Glutamatergic neuron (in vitro differentiated cells): ENCODE data around the gene TSR1. TPM values are rescaled to one million over a fixed set of nuclear protein-coding genes. Genes with fewer than 3 reads are reported as not detected.
A peak's percentile ranks its signal among the peaks of the same experiment; 100 is the strongest.

ENCODE experiments used
- DNase-seq: peaks from one replicate; pipeline ENCODE4 v3.0.0; 2022
- H3K27ac Mint-ChIP-seq: one replicate; pipeline ENCODE4 v1.8.0; 2020; ENCODE audit warnings: mild to moderate bottlenecking, mixed read lengths, inconsistent platforms; ENCODE audit not compliant: unreplicated experiment
- H3K27me3 Mint-ChIP-seq: one replicate; pipeline ENCODE4 v1.8.0; 2020; ENCODE audit warnings: mild to moderate bottlenecking, moderate library complexity, mixed read lengths, inconsistent platforms; ENCODE audit not compliant: unreplicated experiment
- H3K36me3 Mint-ChIP-seq: one replicate; pipeline ENCODE4 v1.8.0; 2020; ENCODE audit warnings: mild to moderate bottlenecking, mixed read lengths, inconsistent platforms; ENCODE audit not compliant: unreplicated experiment
- H3K4me1 Mint-ChIP-seq: one replicate; pipeline ENCODE4 v1.8.0; 2020; ENCODE audit warnings: mild to moderate bottlenecking, low read depth, mixed read lengths, inconsistent platforms; ENCODE audit not compliant: unreplicated experiment
- H3K4me3 Mint-ChIP-seq: one replicate; pipeline ENCODE4 v1.8.0; 2020; ENCODE audit warnings: mild to moderate bottlenecking, mixed read lengths, inconsistent platforms; ENCODE audit not compliant: unreplicated experiment
- H3K9me3 Mint-ChIP-seq: one replicate; pipeline ENCODE4 v1.8.0; 2020; ENCODE audit warnings: mild to moderate bottlenecking, moderate library complexity, mixed read lengths, inconsistent platforms; ENCODE audit not compliant: unreplicated experiment
- total RNA-seq: library from RNA; stranded (reverse); fragmentation: NEBNext Ultra II Directional; extraction: Animal tissue kit (Norgen Biotek cat#: 25700); gene quantifications from one replicate; pipeline ENCODE4 v1.2.1, GENCODE V29; 2021; ENCODE audit not compliant: unreplicated experiment
- TF ChIP-seq, protein P1 (sequence below): fragments of 200-600 bp; sonication (generic); IDR thresholded peaks from one replicate; pipeline ENCODE4 v1.5.0; 2021; ENCODE audit not compliant: partially characterized antibody, unreplicated experiment

Gene TSR1
- total RNA-seq, 1 donor from 2014 or later = 25.6 TPM

DNA sequence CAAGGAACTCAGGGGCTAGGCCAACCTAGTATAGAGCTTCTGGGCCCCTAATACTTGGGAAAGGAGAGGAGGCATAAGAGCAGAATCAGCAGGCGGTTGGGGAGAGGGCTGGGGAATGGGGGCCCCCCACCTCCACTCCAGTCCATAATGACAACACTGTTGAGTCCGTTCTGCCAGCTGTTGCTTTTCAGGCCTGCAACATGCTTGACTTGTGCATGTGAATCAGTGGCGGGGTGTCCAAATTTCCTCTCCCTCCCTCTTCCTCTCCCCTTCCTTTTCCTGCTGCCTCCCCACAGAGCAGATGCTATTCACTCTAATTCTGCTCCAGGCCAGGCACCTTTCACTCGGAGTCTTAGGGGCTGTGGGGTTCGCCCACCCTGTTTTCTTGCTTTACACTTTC, 32.8 kb upstream of the TSR1 start:
- H3K9me3 Mint-ChIP-seq = peaks cover 4% of the 10 kb centered on the region

DNA sequence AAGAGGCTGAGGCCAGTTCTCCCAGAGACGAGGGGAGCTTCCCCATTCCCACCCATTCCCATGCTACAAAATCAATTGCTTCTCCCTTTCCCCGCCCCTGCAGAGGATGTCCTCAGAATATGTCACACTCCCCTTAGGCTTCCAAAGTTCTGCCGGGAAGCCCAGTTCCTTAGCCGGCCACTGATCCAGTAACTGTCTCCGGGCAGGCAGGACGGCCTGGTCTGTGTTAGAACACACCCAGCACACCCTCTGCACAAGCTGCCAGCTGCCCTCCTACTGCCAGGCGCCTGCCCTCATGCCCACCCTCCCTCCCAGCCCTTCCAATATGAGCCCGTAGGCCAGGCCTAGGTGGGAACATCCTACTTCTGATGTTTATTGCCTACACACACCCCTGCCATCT, 32.1 kb upstream of the TSR1 start:
- TF ChIP-seq, protein P1, sequence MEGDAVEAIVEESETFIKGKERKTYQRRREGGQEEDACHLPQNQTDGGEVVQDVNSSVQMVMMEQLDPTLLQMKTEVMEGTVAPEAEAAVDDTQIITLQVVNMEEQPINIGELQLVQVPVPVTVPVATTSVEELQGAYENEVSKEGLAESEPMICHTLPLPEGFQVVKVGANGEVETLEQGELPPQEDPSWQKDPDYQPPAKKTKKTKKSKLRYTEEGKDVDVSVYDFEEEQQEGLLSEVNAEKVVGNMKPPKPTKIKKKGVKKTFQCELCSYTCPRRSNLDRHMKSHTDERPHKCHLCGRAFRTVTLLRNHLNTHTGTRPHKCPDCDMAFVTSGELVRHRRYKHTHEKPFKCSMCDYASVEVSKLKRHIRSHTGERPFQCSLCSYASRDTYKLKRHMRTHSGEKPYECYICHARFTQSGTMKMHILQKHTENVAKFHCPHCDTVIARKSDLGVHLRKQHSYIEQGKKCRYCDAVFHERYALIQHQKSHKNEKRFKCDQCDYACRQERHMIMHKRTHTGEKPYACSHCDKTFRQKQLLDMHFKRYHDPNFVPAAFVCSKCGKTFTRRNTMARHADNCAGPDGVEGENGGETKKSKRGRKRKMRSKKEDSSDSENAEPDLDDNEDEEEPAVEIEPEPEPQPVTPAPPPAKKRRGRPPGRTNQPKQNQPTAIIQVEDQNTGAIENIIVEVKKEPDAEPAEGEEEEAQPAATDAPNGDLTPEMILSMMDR = no peak
- peaks cover 4% of the 10 kb centered on the region for H3K4me1 Mint-ChIP-seq

More for the DNA sequence above, 32.8 kb upstream of the TSR1 start:
- H3K27me3 Mint-ChIP-seq = peaks cover 3% of the 10 kb centered on the region
- TF ChIP-seq, protein P1 = no peak
- H3K36me3 Mint-ChIP-seq = no peaks in the 10 kb centered on the region
- peaks cover 3% of the 10 kb centered on the region for H3K4me1 Mint-ChIP-seq
- H3K4me3 Mint-ChIP-seq = no peak overlapping the region
- DNase-seq = no peak
- H3K27ac Mint-ChIP-seq = no peak overlapping the region

DNA sequence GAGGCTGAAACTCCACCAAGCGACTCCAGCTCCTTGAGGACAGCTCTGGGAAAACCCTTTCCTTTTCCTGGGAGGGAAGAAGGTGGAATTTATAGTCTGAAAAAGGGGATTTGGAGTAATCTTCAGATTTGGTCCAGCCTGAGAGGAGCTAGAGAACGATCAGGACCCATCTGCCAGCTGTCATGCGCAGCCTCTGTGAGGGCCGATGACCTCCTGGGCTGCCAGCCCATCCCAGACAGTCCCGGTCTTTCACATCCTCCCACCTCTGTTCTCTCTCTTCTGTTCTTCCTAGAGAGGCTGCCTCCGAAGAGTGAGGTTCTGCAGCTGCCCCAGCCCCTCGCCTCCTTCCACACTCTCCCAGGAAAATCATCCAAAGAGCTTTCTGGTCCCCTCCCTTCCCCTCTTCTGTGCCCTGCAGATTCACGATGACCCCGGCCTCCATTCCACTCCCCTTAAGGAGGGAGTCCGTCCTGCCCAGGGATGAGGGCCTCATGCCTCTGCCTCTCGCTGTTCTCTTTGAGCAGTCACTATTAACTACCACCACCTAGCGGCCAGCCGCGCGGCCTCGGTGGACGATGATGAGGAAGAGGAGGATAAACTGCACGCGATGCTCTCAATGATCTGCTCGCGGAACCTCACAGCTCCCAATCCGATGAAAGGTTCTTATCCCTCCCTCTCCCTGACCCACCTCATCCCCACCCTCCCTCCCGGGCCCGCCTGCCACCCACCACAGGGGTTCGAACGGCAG, 30.7 kb upstream of the TSR1 start:
- peaks cover 8% of the 10 kb centered on the region for H3K27me3 Mint-ChIP-seq
- peaks cover 4% of the 10 kb centered on the region for H3K4me1 Mint-ChIP-seq
- peaks cover 2% of the 10 kb centered on the region for H3K9me3 Mint-ChIP-seq
- TF ChIP-seq, protein P1 = peak; percentile 29
- H3K4me3 Mint-ChIP-seq = peak overlapping the region; percentile 34
- H3K27ac Mint-ChIP-seq = no peak overlapping the region
- H3K36me3 Mint-ChIP-seq = no peaks in the 10 kb centered on the region
- DNase-seq = peak; percentile 69

More for the DNA sequence above, 32.1 kb upstream of the TSR1 start:
- DNase-seq = no peak
- peaks cover 4% of the 10 kb centered on the region for H3K9me3 Mint-ChIP-seq
- no peaks in the 10 kb centered on the region for H3K36me3 Mint-ChIP-seq
- H3K27me3 Mint-ChIP-seq = peaks cover 6% of the 10 kb centered on the region
- H3K4me3 Mint-ChIP-seq = no peak overlapping the region
- no peak overlapping the region for H3K27ac Mint-ChIP-seq

DNA sequence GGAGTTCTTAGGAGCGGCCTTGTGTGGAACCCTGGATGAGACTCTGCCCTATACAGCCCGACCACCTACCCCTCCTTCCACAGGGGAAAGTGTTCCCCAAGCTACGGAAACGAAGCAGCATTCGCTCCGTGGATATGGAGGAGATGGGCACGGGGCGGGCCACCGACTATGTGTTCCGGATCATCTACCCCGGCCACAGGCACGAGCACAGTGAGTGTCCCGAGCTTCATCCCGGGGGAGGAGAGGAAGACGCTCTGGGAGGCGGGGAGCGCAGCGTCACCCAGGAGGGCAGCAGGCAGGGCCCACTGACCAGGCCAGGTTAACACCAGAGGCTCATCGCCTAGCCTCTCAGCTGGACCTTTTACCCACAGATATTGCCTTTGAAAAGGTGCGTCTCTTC, 28.9 kb upstream of the TSR1 start:
- H3K36me3 Mint-ChIP-seq = no peaks in the 10 kb centered on the region
- H3K4me1 Mint-ChIP-seq = peaks cover 4% of the 10 kb centered on the region
- TF ChIP-seq, protein P1 = no peak
- peaks cover 8% of the 10 kb centered on the region for H3K27me3 Mint-ChIP-seq
- H3K27ac Mint-ChIP-seq = no peak overlapping the region
- H3K9me3 Mint-ChIP-seq = no peaks in the 10 kb centered on the region
- no peak for DNase-seq
- no peak overlapping the region for H3K4me3 Mint-ChIP-seq

DNA sequence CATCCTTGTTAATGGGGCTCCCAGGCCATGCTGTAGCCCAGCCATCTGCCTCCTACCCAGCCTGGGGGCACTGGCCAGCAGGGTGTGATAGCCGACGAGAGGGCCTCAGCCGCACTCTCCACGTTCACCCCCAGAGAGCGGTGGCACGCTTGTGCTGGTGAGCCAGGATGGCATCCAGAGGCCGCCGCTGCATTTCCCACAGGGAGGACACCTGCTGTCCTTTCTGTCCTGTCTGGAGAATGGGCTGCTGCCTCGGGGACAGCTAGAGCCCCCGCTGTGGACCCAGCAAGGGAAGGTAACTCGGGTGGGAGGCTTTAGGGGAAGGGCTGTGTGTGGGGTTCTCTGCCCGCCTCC, 28.5 kb upstream of the TSR1 start:
- H3K4me1 Mint-ChIP-seq = peaks cover 4% of the 10 kb centered on the region
- no peak overlapping the region for H3K27ac Mint-ChIP-seq
- H3K27me3 Mint-ChIP-seq = peaks cover 8% of the 10 kb centered on the region
- no peak for DNase-seq
- H3K36me3 Mint-ChIP-seq = no peaks in the 10 kb centered on the region
- H3K9me3 Mint-ChIP-seq = no peaks in the 10 kb centered on the region
- H3K4me3 Mint-ChIP-seq = no peak overlapping the region
- TF ChIP-seq, protein P1 = no peak
